IPS-18a (cell line): Measurements from ENCODE around the gene FRS3.
"Not testable (repeated sequence)": the region's sequence is repeated elsewhere in the genome, so short reads cannot be mapped to it uniquely, and the experiment has no call there.

Experiments used
- H3K27ac ChIP-seq: one replicate; pipeline ENCODE4 v1.5.1; 2013; ENCODE audit warnings: low read length
- H3K27me3 ChIP-seq: one replicate; pipeline ENCODE4 v1.6.1; 2013; ENCODE audit warnings: mild to moderate bottlenecking, low read length; ENCODE audit not compliant: control insufficient read depth, insufficient read depth
- H3K36me3 ChIP-seq: one replicate; pipeline ENCODE4 v1.6.1; 2013; ENCODE audit warnings: low read depth, low read length; ENCODE audit not compliant: control insufficient read depth
- H3K4me1 ChIP-seq: one replicate; pipeline ENCODE4 v1.6.1; 2013; ENCODE audit warnings: low read depth, low read length; ENCODE audit not compliant: control insufficient read depth
- H3K4me3 ChIP-seq: one replicate; pipeline ENCODE4 v1.5.1; 2013; ENCODE audit warnings: low read length
- H3K9ac ChIP-seq: one replicate; pipeline ENCODE4 v1.6.1; 2013; ENCODE audit warnings: mild to moderate bottlenecking, low read length, moderate library complexity
- H3K9me3 ChIP-seq: one replicate; pipeline ENCODE4 v1.6.1; 2013; ENCODE audit warnings: low read depth, low read length; ENCODE audit not compliant: control insufficient read depth

FRS3 gene

DNA sequence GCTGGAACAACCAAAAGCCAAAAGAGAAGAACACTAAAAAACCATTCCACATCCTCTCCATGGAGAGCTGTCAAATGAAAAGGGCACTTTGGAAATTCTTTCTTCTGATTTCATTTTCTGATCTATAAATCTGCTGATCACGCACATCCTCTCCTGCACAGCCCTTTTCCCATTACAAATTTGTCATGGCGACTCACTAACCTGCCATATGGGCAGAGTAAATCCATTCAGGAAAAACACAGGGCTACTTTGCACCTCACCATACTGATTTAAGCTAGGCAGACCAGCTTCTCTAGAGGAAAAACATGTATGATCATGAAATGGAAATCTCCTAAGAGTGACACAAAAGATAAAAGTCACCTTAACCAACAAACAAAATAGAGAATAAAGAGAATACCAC, 33.8 kb upstream of the FRS3 start:
- H3K4me3 ChIP-seq = no peak overlapping the region

DNA sequence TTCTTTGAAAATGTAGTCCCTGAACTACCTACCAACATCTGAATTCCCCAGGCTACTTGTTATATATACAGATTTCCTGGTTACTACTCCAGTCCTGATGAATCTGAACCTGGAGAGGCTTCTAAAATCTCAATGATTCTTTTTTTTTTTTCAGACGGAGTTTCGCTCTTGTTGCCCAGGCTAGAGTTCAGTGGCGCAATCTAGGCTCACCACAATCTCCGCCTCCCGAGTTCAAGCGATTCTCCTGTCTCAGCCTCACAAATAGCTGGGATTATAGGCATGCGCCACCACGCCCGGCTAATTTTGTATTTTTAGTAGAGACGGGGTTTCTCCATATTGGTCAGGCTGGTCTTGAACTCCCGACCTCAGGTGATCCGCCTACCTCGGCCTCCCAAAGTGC, 32.2 kb upstream of the FRS3 start:
- not testable (repeated sequence) for H3K9me3 ChIP-seq, H3K4me1 ChIP-seq, H3K36me3 ChIP-seq, H3K9ac ChIP-seq, H3K27ac ChIP-seq, H3K4me3 ChIP-seq, H3K27me3 ChIP-seq

More for the DNA sequence above, 33.8 kb upstream of the FRS3 start:
- no peaks in the 10 kb centered on the region for H3K27me3 ChIP-seq
- no peaks in the 10 kb centered on the region for H3K4me1 ChIP-seq
- H3K36me3 ChIP-seq = no peaks in the 10 kb centered on the region
- H3K9me3 ChIP-seq = no peaks in the 10 kb centered on the region
- H3K27ac ChIP-seq = no peak overlapping the region
- no peak overlapping the region for H3K9ac ChIP-seq

GRCh38 chr6:41811095-41811494, 31.4 kb upstream of the FRS3 start:
- no peak overlapping the region for H3K27ac ChIP-seq
- no peaks in the 10 kb centered on the region for H3K27me3 ChIP-seq
- H3K36me3 ChIP-seq = no peaks in the 10 kb centered on the region
- H3K9me3 ChIP-seq = no peaks in the 10 kb centered on the region
- no peak overlapping the region for H3K4me3 ChIP-seq
- no peak overlapping the region for H3K9ac ChIP-seq
- no peaks in the 10 kb centered on the region for H3K4me1 ChIP-seq

- H3K27ac ChIP-seq = no peak overlapping the region
- H3K9ac ChIP-seq = no peak overlapping the region
- H3K4me1 ChIP-seq = no peaks in the 10 kb centered on the region
- H3K9me3 ChIP-seq = no peaks in the 10 kb centered on the region
- peaks cover 4% of the 10 kb centered on the region for H3K36me3 ChIP-seq
- H3K4me3 ChIP-seq = no peak overlapping the region
- no peaks in the 10 kb centered on the region for H3K27me3 ChIP-seq
These were observed 26.4 kb upstream of the FRS3 start for GRCh38 chr6:41805830-41806774.

- Histone ChIP-seq H3K4me3 (no peak overlapping the region), H3K27ac (no peak overlapping the region), H3K27me3 (no peaks in the 10 kb centered on the region), H3K4me1 (no peaks in the 10 kb centered on the region), H3K9ac (no peak overlapping the region), H3K9me3 (no peaks in the 10 kb centered on the region), H3K36me3 (peaks cover 13% of the 10 kb centered on the region)
These were observed 21.7 kb upstream of the FRS3 start for GRCh38 chr6:41801380-41801779.

GRCh38 chr6:41799559-41799911, 19.8 kb upstream of the FRS3 start:
- no peak overlapping the region for H3K27ac ChIP-seq
- peaks cover 15% of the 10 kb centered on the region for H3K36me3 ChIP-seq
- no peak overlapping the region for H3K9ac ChIP-seq
- H3K9me3 ChIP-seq = no peaks in the 10 kb centered on the region
- no peaks in the 10 kb centered on the region for H3K4me1 ChIP-seq
- no peaks in the 10 kb centered on the region for H3K27me3 ChIP-seq
- H3K4me3 ChIP-seq = no peak overlapping the region

DNA sequence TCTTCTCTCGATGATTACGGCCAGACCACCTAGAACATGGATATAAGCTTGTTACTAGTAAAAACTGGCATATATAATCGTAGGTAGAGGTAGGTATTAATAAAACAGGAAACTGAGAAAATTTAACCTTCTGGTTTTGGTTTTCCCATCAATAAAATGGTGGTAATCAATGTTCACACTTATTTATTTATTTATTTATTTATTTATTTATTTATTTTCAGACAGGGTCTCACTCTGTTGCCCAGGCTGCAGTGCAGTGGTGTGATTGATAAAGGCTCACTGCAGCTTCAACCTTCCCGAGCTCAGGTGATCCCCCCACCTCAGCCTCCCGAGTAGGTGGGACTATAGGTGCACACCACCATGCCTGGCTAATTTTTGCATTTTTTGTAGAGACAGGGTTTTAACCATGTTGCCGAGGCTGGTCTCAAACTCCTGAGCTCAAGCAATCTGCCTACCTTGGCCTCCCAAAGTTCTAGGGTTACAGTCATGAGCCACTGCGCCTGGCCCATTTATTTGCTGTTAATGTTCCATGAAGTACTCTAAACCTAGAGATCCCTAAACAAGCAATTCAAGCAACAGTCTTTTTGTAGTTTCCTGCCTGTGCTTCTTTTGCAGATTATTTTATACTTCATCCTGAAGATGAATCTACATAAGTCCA, 19.3 kb upstream of the FRS3 start:
- Histone ChIP-seq H3K9ac (no peak overlapping the region), H3K27me3 (no peaks in the 10 kb centered on the region), H3K27ac (no peak overlapping the region), H3K9me3 (no peaks in the 10 kb centered on the region), H3K36me3 (peaks cover 15% of the 10 kb centered on the region), H3K4me3 (no peak overlapping the region), H3K4me1 (no peaks in the 10 kb centered on the region)

DNA sequence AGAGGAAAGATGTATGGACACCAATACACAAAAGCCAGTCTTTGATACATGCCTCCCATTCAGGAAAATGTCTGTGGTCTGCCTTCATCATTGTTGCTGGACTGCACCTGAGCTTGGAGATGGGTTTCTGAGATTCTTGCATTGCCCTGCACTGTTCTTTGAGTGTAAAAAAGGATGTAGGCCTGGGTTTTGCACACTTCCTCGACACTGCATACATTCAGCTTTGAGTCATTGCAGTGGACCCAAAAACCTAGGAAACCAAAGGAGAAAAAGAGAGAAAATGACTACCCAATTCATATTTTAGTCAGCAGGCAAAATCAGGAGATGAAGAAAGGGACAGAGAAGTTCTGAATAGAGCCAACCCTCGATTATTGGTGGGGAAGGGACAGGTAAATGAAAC, 16.8 kb upstream of the FRS3 start:
- Histone ChIP-seq H3K27ac (no peak overlapping the region), H3K4me3 (no peak overlapping the region), H3K36me3 (peaks cover 23% of the 10 kb centered on the region), H3K4me1 (no peaks in the 10 kb centered on the region), H3K9ac (no peak overlapping the region), H3K9me3 (no peaks in the 10 kb centered on the region), H3K27me3 (no peaks in the 10 kb centered on the region)

GRCh38 chr6:41791984-41792383, 12.3 kb upstream of the FRS3 start:
- no peak overlapping the region for H3K9ac ChIP-seq
- H3K4me1 ChIP-seq = no peaks in the 10 kb centered on the region
- H3K9me3 ChIP-seq = no peaks in the 10 kb centered on the region
- H3K27ac ChIP-seq = no peak overlapping the region
- H3K4me3 ChIP-seq = no peak overlapping the region
- peaks cover 39% of the 10 kb centered on the region for H3K36me3 ChIP-seq
- no peaks in the 10 kb centered on the region for H3K27me3 ChIP-seq

- H3K9ac ChIP-seq = no peak overlapping the region
- H3K4me3 ChIP-seq = no peak overlapping the region
- no peaks in the 10 kb centered on the region for H3K27me3 ChIP-seq
- H3K27ac ChIP-seq = no peak overlapping the region
- no peaks in the 10 kb centered on the region for H3K9me3 ChIP-seq
- no peaks in the 10 kb centered on the region for H3K4me1 ChIP-seq
- H3K36me3 ChIP-seq = peaks cover 39% of the 10 kb centered on the region
These were observed 11.6 kb upstream of the FRS3 start for GRCh38 chr6:41791305-41791704.

GRCh38 chr6:41790045-41790444, 10.3 kb upstream of the FRS3 start:
- Histone ChIP-seq H3K4me3 (no peak overlapping the region), H3K9ac (no peak overlapping the region), H3K36me3 (peaks cover 35% of the 10 kb centered on the region), H3K4me1 (peaks cover 4% of the 10 kb centered on the region), H3K9me3 (no peaks in the 10 kb centered on the region), H3K27ac (no peak overlapping the region), H3K27me3 (peaks cover 10% of the 10 kb centered on the region)

- peaks cover 17% of the 10 kb centered on the region for H3K27me3 ChIP-seq
- H3K27ac ChIP-seq = no peak overlapping the region
- peaks cover 4% of the 10 kb centered on the region for H3K4me1 ChIP-seq
- H3K4me3 ChIP-seq = no peak overlapping the region
- no peak overlapping the region for H3K9ac ChIP-seq
- H3K9me3 ChIP-seq = no peaks in the 10 kb centered on the region
- peaks cover 33% of the 10 kb centered on the region for H3K36me3 ChIP-seq
These were observed 9.7 kb upstream of the FRS3 start for GRCh38 chr6:41789390-41789724.
